Panc1 (cell line): ENCODE data around the gene RUSF1.

Source experiments
- POLR2AphosphoS5 ChIP-seq: IDR thresholded peaks from 2 replicates; pipeline ENCODE4 v1.6.1; 2012; ENCODE audit warnings: mild to moderate bottlenecking, low read depth, low read length, moderate library complexity
- SIN3A ChIP-seq: IDR thresholded peaks from 2 replicates; pipeline ENCODE4 v1.6.1; 2012; ENCODE audit warnings: low read depth, mild to moderate bottlenecking, low read length, moderate library complexity, borderline replicate concordance; ENCODE audit not compliant: insufficient read depth
- TF ChIP-seq, protein P1 (sequence below): fragments of 450-650 bp; IDR thresholded peaks from 2 replicates; pipeline ENCODE4 v1.5.1; 2017; ENCODE audit warnings: mild to moderate bottlenecking
- TF ChIP-seq, protein P2 (sequence below), 2 experiments: IDR thresholded peaks; 2 replicates each; pipeline ENCODE4 v1.6.1; 2011 to 2012; ENCODE audit warnings: low read depth in 2 of 2, control low read depth in 1 of 2, low read length in 1 of 2, mild to moderate bottlenecking in 1 of 2, moderate library complexity in 1 of 2; ENCODE audit not compliant: insufficient read depth in 1 of 2

- TF ChIP-seq POLR2AphosphoS5, result no peak
- TF ChIP-seq, protein P1, sequence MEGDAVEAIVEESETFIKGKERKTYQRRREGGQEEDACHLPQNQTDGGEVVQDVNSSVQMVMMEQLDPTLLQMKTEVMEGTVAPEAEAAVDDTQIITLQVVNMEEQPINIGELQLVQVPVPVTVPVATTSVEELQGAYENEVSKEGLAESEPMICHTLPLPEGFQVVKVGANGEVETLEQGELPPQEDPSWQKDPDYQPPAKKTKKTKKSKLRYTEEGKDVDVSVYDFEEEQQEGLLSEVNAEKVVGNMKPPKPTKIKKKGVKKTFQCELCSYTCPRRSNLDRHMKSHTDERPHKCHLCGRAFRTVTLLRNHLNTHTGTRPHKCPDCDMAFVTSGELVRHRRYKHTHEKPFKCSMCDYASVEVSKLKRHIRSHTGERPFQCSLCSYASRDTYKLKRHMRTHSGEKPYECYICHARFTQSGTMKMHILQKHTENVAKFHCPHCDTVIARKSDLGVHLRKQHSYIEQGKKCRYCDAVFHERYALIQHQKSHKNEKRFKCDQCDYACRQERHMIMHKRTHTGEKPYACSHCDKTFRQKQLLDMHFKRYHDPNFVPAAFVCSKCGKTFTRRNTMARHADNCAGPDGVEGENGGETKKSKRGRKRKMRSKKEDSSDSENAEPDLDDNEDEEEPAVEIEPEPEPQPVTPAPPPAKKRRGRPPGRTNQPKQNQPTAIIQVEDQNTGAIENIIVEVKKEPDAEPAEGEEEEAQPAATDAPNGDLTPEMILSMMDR, result no peak
- TF ChIP-seq SIN3A, result no peak
- TF ChIP-seq, protein P2, sequence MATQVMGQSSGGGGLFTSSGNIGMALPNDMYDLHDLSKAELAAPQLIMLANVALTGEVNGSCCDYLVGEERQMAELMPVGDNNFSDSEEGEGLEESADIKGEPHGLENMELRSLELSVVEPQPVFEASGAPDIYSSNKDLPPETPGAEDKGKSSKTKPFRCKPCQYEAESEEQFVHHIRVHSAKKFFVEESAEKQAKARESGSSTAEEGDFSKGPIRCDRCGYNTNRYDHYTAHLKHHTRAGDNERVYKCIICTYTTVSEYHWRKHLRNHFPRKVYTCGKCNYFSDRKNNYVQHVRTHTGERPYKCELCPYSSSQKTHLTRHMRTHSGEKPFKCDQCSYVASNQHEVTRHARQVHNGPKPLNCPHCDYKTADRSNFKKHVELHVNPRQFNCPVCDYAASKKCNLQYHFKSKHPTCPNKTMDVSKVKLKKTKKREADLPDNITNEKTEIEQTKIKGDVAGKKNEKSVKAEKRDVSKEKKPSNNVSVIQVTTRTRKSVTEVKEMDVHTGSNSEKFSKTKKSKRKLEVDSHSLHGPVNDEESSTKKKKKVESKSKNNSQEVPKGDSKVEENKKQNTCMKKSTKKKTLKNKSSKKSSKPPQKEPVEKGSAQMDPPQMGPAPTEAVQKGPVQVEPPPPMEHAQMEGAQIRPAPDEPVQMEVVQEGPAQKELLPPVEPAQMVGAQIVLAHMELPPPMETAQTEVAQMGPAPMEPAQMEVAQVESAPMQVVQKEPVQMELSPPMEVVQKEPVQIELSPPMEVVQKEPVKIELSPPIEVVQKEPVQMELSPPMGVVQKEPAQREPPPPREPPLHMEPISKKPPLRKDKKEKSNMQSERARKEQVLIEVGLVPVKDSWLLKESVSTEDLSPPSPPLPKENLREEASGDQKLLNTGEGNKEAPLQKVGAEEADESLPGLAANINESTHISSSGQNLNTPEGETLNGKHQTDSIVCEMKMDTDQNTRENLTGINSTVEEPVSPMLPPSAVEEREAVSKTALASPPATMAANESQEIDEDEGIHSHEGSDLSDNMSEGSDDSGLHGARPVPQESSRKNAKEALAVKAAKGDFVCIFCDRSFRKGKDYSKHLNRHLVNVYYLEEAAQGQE (IDR thresholded peaks at IDR 0.05; ENCODE audit: insufficient read depth in 1 of 2, low read depth in 2 of 2, low read length in 1 of 2), result no peak
These were observed 66.2 kb downstream of the RUSF1 start for GRCh38 chr16:31441956-31442355.
